ENCODE results near the gene PHACTR4.
"Not testable (repeated sequence)": the region's sequence is repeated elsewhere in the genome, so short reads cannot be mapped to it uniquely, and the experiment has no call there.

The PHACTR4 gene

DNA sequence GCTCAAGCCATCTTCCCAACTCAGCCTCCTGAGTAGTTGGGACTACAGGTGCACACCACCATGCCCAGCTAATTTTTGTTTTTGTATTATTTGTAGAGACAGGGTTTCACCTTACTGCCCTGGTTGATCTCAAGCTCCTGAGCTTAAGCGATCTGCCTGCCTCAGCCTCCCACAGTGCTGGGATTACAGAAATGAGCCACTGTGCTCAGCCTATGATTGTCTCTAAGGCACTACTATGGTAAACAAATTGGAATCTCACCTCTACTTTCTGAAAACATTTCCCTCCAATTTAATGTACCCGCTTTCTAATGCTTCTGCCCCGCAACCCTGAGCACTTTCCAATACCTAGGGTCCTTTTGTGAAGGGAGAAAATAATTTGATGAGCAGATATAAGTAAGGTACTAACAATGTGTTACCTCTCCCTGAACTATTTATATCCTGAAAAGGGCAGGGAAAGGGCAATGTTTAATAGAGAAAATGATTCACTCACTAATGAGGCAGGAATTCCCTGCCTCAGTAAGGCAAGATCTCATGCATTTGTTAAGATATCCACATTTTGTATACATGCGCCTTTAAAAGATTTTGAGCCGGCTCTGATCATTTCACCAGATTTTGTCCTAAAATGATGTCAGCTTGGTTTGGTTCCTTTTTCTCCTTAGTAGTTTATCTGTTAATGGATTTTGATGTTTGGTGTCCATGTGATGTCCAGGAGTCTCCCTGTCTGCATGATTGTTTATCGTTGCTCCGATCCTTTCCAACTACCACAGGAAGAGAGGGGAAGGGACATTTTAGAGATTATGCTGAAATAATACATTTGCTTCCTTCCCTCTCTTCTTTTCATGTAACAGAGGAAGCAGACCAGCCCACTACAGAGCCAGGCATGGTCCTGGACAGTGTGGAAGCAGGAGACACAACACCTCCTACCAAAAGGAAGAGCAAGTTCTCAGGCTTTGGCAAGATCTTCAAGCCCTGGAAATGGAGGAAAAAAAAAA, 89.0 kb downstream of the PHACTR4 start:
- H3K4me3 ChIP-seq (replicated peaks; ENCODE audit: low read depth, low read length): no peak overlapping the region
- TF ChIP-seq, protein P1, sequence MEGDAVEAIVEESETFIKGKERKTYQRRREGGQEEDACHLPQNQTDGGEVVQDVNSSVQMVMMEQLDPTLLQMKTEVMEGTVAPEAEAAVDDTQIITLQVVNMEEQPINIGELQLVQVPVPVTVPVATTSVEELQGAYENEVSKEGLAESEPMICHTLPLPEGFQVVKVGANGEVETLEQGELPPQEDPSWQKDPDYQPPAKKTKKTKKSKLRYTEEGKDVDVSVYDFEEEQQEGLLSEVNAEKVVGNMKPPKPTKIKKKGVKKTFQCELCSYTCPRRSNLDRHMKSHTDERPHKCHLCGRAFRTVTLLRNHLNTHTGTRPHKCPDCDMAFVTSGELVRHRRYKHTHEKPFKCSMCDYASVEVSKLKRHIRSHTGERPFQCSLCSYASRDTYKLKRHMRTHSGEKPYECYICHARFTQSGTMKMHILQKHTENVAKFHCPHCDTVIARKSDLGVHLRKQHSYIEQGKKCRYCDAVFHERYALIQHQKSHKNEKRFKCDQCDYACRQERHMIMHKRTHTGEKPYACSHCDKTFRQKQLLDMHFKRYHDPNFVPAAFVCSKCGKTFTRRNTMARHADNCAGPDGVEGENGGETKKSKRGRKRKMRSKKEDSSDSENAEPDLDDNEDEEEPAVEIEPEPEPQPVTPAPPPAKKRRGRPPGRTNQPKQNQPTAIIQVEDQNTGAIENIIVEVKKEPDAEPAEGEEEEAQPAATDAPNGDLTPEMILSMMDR (IDR thresholded peaks at IDR 0.05; ENCODE audit: low read depth, low read length, missing control alignments): no peak
- no peak for DNase-seq (ENCODE audit: extremely low read depth, low read depth)

DNA sequence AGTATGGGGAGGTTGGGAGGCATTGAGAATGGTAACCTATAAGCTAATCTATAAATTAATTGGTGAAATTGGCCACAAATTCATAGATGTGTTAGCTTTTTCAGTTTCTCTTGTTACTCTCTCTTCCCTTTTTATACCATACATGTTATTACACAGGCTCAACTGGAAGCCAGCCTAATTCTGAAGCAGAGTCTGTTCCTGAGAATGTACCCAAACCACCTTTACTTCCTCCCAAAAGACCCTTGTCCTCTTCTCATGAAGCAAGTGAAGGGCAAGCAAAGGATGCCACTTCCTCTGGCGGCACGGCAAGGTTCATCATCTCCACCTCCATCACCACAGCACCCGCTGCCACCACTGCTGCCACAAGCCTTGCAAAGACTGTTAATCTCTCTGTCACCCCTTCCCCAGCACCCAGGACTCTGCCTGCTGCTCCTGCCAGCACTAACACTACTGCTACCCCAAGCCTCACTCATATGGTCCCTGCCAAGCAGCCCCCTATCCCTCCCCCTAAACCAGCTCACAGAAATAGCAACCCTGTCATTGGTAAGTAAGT, 96.8 kb downstream of the PHACTR4 start:
- DNase-seq (ENCODE audit: extremely low read depth, low read depth): no peak
- no peak overlapping the region for H3K4me3 ChIP-seq (replicated peaks; ENCODE audit: low read depth, low read length)
- TF ChIP-seq, protein P1 (IDR thresholded peaks at IDR 0.05; ENCODE audit: low read depth, low read length, missing control alignments): no peak

DNA sequence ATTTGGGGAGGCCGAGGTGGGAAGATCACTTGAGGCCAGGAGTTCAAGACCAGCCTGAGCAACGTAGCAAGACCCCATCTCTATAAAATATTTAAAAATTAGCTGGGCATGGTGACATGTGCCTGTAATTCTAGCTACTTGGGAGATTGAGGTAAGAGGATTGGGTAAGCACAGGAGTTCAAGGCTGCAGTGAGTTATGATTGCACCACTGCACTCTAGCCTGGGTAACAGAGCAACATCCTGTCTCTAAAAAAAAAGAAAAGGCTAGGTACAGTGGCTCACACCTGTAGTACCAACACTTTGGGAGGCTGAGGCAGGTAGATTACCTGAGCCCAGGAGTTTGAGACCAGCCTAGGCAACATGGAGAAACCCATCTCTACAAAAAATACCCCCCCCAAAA, 100.6 kb downstream of the PHACTR4 start:
- H3K4me3 ChIP-seq (replicated peaks; ENCODE audit: low read depth, low read length): no peak overlapping the region
- TF ChIP-seq, protein P1 (IDR thresholded peaks at IDR 0.05; ENCODE audit: low read depth, low read length, missing control alignments): no peak
- DNase-seq (ENCODE audit: extremely low read depth, low read depth): no peak

DNA sequence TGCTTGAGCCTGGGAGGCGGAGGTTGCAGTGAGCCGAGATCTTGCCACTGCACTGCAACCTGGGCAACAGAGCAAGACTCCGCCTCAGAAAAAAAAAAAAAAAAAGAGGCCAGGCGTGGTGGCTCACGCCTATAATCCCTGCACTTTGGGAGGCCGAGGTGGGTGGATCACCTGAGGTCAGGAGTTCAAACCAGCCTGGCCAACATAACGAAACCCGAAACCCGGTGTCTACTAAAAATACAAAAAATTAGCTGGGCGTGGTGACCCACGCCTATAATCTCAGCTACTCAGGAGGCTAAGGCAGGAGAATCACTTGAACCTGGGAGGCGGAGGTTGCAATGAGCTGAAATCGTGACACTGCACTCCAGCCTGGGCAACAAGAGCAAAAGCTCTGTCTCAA, 110.0 kb downstream of the PHACTR4 start:
- DNase-seq (ENCODE audit: extremely low read depth, low read depth); H3K4me3 ChIP-seq (replicated peaks; ENCODE audit: low read depth, low read length): not testable (repeated sequence)

DNA sequence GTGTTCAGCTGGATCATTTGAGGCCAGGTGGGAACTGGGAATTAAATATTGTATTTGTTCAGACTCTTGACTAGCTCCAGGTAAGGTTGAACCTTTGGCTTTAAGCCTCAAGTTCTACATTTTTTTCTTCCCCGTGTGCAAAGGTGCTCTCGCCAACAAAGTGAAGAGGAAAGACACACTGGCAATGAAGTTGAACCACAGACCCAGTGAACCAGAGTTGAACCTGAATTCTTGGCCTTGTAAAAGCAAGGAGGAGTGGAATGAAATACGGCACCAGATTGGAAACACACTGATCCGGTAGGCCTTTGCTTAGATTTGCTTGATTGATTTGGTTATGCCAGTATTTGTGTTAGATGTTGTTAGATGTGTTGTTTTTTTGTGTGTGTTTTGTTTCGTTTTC, 110.8 kb downstream of the PHACTR4 start:
- DNase-seq (ENCODE audit: extremely low read depth, low read depth): no peak
- no peak overlapping the region for H3K4me3 ChIP-seq (replicated peaks; ENCODE audit: low read depth, low read length)
- TF ChIP-seq, protein P1 (IDR thresholded peaks at IDR 0.05; ENCODE audit: low read depth, low read length, missing control alignments): no peak

DNA sequence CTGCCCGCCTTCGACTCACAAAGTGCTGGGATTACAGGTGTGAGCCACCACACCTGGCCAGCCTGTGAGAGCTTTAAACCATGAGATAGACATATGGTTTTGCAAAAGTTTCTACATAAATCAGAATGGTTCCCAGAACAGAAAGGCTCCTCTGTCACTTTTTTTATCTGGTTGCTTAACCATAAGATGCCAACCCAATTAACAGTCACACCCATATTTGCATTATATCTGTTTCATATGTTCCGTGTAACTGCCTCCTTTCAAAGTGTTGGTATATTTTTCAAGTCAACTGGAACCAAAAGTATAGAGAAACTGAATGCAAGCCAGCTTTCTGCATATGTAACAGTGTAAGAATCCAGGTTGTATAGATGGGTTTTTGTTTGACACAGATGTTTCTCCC, 112.6 kb downstream of the PHACTR4 start:
- TF ChIP-seq, protein P1 (IDR thresholded peaks at IDR 0.05; ENCODE audit: low read depth, low read length, missing control alignments): no peak
- DNase-seq (ENCODE audit: extremely low read depth, low read depth): no peak

DNA sequence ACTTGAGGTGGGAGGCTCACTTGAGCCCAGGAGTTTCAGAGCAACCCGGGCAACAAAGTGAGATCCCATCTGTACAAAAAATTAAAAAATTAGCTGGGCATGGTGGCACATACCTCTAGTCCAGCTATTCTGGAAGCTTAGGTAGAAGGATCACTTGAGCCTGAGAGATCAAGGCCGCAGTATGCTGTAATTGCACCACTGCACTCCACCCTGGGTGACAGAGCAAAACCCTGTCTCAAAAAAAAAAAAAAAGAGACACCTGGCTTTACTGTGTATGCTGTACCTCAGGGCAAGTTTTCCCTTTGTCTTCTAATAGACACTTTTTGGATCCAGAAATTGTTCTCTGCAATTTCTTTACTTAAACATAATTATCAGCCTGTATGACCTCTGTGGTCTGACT, 113.2 kb downstream of the PHACTR4 start:
- H3K4me3 ChIP-seq (replicated peaks; ENCODE audit: low read depth, low read length): no peak overlapping the region
- TF ChIP-seq, protein P1 (IDR thresholded peaks at IDR 0.05; ENCODE audit: low read depth, low read length, missing control alignments): no peak
- no peak for DNase-seq (ENCODE audit: extremely low read depth, low read depth)

More for the DNA sequence above, 112.6 kb downstream of the PHACTR4 start:
- no peak overlapping the region for H3K4me3 ChIP-seq (replicated peaks; ENCODE audit: low read depth, low read length)
